GM21619 (cell line): ENCODE measurements around the gene CD84.
"Not testable (repeated sequence)": the region's sequence is repeated elsewhere in the genome, so short reads cannot be mapped to it uniquely, and the experiment has no call there.

Experiments
- ATAC-seq: cut with Tn5 transposase; IDR thresholded peaks from one replicate; pipeline ENCODE4 v1.9.1; 2021; ENCODE audit not compliant: unreplicated experiment

CD84 gene

GRCh38 chr1:160519642-160520435 lies 59.5 kb downstream of the CD84 start:
- ATAC-seq: no peak

GRCh38 chr1:160517519-160517918 lies 61.8 kb downstream of the CD84 start:
- ATAC-seq: not testable (repeated sequence)

- not testable (repeated sequence) for ATAC-seq
Observed at GRCh38 chr1:160515908-160516307, 63.4 kb downstream of the CD84 start.

GRCh38 chr1:160504651-160505050 lies 74.6 kb downstream of the CD84 start:
- no peak for ATAC-seq

GRCh38 chr1:160503087-160503486 lies 76.2 kb downstream of the CD84 start:
- no peak for ATAC-seq

- ATAC-seq: no peak
Observed at GRCh38 chr1:160500321-160500990, 78.8 kb downstream of the CD84 start.

- no peak for ATAC-seq
Observed at GRCh38 chr1:160499631-160500030, 79.7 kb downstream of the CD84 start.

GRCh38 chr1:160498301-160499065 lies 80.8 kb downstream of the CD84 start:
- not testable (repeated sequence) for ATAC-seq

GRCh38 chr1:160496334-160496733 lies 83.0 kb downstream of the CD84 start:
- no peak for ATAC-seq

- ATAC-seq: no peak
Observed at GRCh38 chr1:160494620-160495019, 84.7 kb downstream of the CD84 start.

GRCh38 chr1:160492617-160493016 lies 86.7 kb downstream of the CD84 start:
- ATAC-seq: no peak

GRCh38 chr1:160491981-160492380 lies 87.3 kb downstream of the CD84 start:
- ATAC-seq: no peak
